HepG2 (cell line): ENCODE results near the gene PHLDB1. TPM values are rescaled to one million over a fixed set of nuclear protein-coding genes. Genes with fewer than 3 reads are reported as not detected.

ENCODE experiments used
- ATAC-seq: fragments of 200-7000 bp; cut with Tn5 transposase; 3 replicates; pipeline ENCODE4 v1.9.1; 2020; ENCODE audit warnings: mild to moderate bottlenecking, moderate library complexity
- BruUV-seq: library from RNA; stranded (reverse); fragments of 400-500 nt; replicated peaks from 2 replicates; lab custom pipeline; 2021; lab: Mats Ljungman, UMichigan
- CTCF ChIA-PET: fragments of 300-600 bp; formaldehyde crosslinking; extraction: SDS; loops from one replicate; lab custom pipeline; 2021; ENCODE audit warnings: low total read pairs, inconsistent platforms, low intra/inter-chr PET ratio; lab: Yijun Ruan, JAX
- POLR2A ChIA-PET: fragments of 350-600 bp; sonication (Branson Sonifier 250); formaldehyde crosslinking; loops from one replicate; lab custom pipeline; 2020; ENCODE audit warnings: antibody characterized with exemption, inconsistent platforms; lab: Yijun Ruan, JAX
- DNase-seq: peaks from one replicate; pipeline ENCODE4 v3.0.0-alpha.2; 2015; ENCODE audit warnings: low spot score
- FAIRE-seq: peaks from 3 replicates; lab custom pipeline; 2011; peaks lifted over from hg19 to GRCh38; lab: Jason Lieb, UNC
- H2AFZ ChIP-seq: one replicate; pipeline ENCODE4 v1.6.1; 2011; ENCODE audit warnings: low read length, inconsistent platforms
- H3K27ac ChIP-seq: fragments of 300-600 bp; 3 replicates; pipeline ENCODE4 v1.8.0; 2011; ENCODE audit warnings: mixed run types, mild to moderate bottlenecking, mixed read lengths, low read length, inconsistent platforms; ENCODE audit not compliant: insufficient read depth; ENCODE audit errors: extremely low read length
- H3K27me3 ChIP-seq, 2 experiments: fragments of 200-600 bp in 1 of 2; 2 replicates in 1 of 2; 3 replicates in 1 of 2; pipeline versions ENCODE4 v1.6.0 to v1.8.0; 2011; ENCODE audit warnings: low read length in 2 of 2, mild to moderate bottlenecking in 2 of 2, moderate library complexity in 2 of 2, inconsistent platforms in 1 of 2; ENCODE audit not compliant: insufficient read depth in 2 of 2, control insufficient read depth in 1 of 2
- H3K36me3 ChIP-seq, 2 experiments: fragments of 200-600 bp in 1 of 2; replicated peaks in 1 of 2; 2 replicates in 1 of 2; 3 replicates in 1 of 2; pipeline versions ENCODE4 v1.5.1 to v1.8.0; 2011; ENCODE audit warnings: low read length in 2 of 2, inconsistent platforms in 1 of 2; ENCODE audit not compliant: insufficient read depth in 2 of 2, control insufficient read depth in 1 of 2
- H3K4me1 ChIP-seq: 2 replicates; pipeline ENCODE4 v1.5.1; 2012; ENCODE audit warnings: low read length, inconsistent platforms; ENCODE audit not compliant: insufficient read depth
- H3K4me2 ChIP-seq: 2 replicates; pipeline ENCODE4 v1.6.0; 2011; ENCODE audit warnings: low read depth, low read length, inconsistent platforms
- H3K4me3 ChIP-seq, 3 experiments: fragments of 200-600 bp in 1 of 3; sonication (generic), shearing (Covaris generic) in 1 of 3; replicated peaks in 1 of 3; 2 replicates each; pipeline ENCODE4 v1.5.1; 2011 to 2016; ENCODE audit warnings: low read length in 3 of 3, inconsistent platforms in 2 of 3, low read depth in 2 of 3, mild to moderate bottlenecking in 2 of 3, control low read depth in 1 of 3, mixed read lengths in 1 of 3; ENCODE audit not compliant: insufficient read depth in 1 of 3
- H3K79me2 ChIP-seq: one replicate; pipeline ENCODE4 v1.6.1; 2011; ENCODE audit warnings: low read length, inconsistent platforms; ENCODE audit not compliant: insufficient read depth
- H3K9ac ChIP-seq: 2 replicates; pipeline ENCODE4 v1.6.0; 2011; ENCODE audit warnings: mild to moderate bottlenecking, low read depth, low read length, inconsistent platforms; ENCODE audit not compliant: insufficient read depth
- H3K9me3 ChIP-seq: 2 replicates; pipeline ENCODE4 v1.5.1; 2012; ENCODE audit warnings: mild to moderate bottlenecking, low read length
- H4K20me1 ChIP-seq: 2 replicates; pipeline ENCODE4 v1.6.0; 2011; ENCODE audit warnings: inconsistent platforms, mild to moderate bottlenecking, low read length, moderate library complexity; ENCODE audit not compliant: insufficient read depth
- GATAD1 ChIP-seq: IDR thresholded peaks from 2 replicates; pipeline ENCODE4 v1.6.1; 2016; ENCODE audit warnings: missing genetic modification reagents, missing compliant biosample characterization
- HOXA7 ChIP-seq: sonication (generic); formaldehyde crosslinking; IDR thresholded peaks from 2 replicates; pipeline ENCODE4 v1.8.1; 2022; ENCODE audit warnings: mild to moderate bottlenecking, missing genetic modification reagents, moderate library complexity
- KMT2B ChIP-seq: IDR thresholded peaks from 2 replicates; pipeline ENCODE4 v1.6.1; 2016; ENCODE audit warnings: missing genetic modification reagents, missing compliant biosample characterization
- SIN3A ChIP-seq: IDR thresholded peaks from 2 replicates; pipeline ENCODE4 v1.6.1; 2011; ENCODE audit warnings: low read depth, mild to moderate bottlenecking, control low read depth, low read length, borderline replicate concordance
- SP140L ChIP-seq: sonication (generic); formaldehyde crosslinking; IDR thresholded peaks from 2 replicates; pipeline ENCODE4 v1.4.0; 2020; ENCODE audit warnings: missing genetic modification reagents, borderline replicate concordance
- SRSF1 ChIP-seq: fragments of 200-400 bp; formaldehyde crosslinking; optimal IDR thresholded peaks from 2 replicates; pipeline ENCODE3; 2017; ENCODE audit warnings: mild to moderate bottlenecking, low read depth, low read length, moderate library complexity
- STAT5B ChIP-seq: sonication (generic); formaldehyde crosslinking; IDR thresholded peaks from 2 replicates; pipeline ENCODE4 v1.4.0; 2020; ENCODE audit warnings: missing genetic modification reagents
- TCF7 ChIP-seq: sonication (generic); IDR thresholded peaks from 2 replicates; pipeline ENCODE4 v1.6.1; 2016; ENCODE audit warnings: antibody characterized with exemption, low read depth
- ZBTB42 ChIP-seq: sonication (generic); formaldehyde crosslinking; IDR thresholded peaks from 2 replicates; pipeline ENCODE4 v1.5.0; 2020; ENCODE audit warnings: mild to moderate bottlenecking, missing genetic modification reagents
- ZBTB7B ChIP-seq: sonication (generic); formaldehyde crosslinking; IDR thresholded peaks from 2 replicates; pipeline ENCODE4 v1.4.0; 2020; ENCODE audit warnings: missing genetic modification reagents
- ZMYM2 ChIP-seq: sonication (generic); formaldehyde crosslinking; IDR thresholded peaks from 2 replicates; pipeline ENCODE4 v1.8.0; 2022; ENCODE audit warnings: mild to moderate bottlenecking, missing genetic modification reagents
- ZNF17 ChIP-seq: sonication (generic); formaldehyde crosslinking; IDR thresholded peaks from 2 replicates; pipeline ENCODE4 v1.5.0; 2020; ENCODE audit warnings: mild to moderate bottlenecking, missing genetic modification reagents
- ZNF281 ChIP-seq: sonication (generic); formaldehyde crosslinking; IDR thresholded peaks from 2 replicates; pipeline ENCODE4 v1.4.0; 2020; ENCODE audit warnings: missing genetic modification reagents, borderline replicate concordance
- ZNF337 ChIP-seq: sonication (generic); formaldehyde crosslinking; IDR thresholded peaks from 2 replicates; pipeline ENCODE4 v1.5.1; 2020; ENCODE audit warnings: missing genetic modification reagents, low read depth, mild to moderate bottlenecking, borderline replicate concordance
- ZNF746 ChIP-seq: sonication (generic); formaldehyde crosslinking; IDR thresholded peaks from 2 replicates; pipeline ENCODE4 v1.8.0; 2022; ENCODE audit warnings: mild to moderate bottlenecking, missing genetic modification reagents
- ZSCAN20 ChIP-seq: sonication (generic); formaldehyde crosslinking; IDR thresholded peaks from 2 replicates; pipeline ENCODE4 v1.4.0; 2020; ENCODE audit warnings: missing genetic modification reagents, mild to moderate bottlenecking, borderline replicate concordance
- WGBS: methylation state at CpG from one replicate; pipeline ENCODE4 v1.1.6; 2017; ENCODE audit warnings: low lambda C conversion rate; 5-methylcytosine and 5-hydroxymethylcytosine counted together
- in situ Hi-C: cut with HindIII; loops from 2 replicates; pipeline ENCODE4 v1.10.0; 2017; ENCODE audit warnings: low pct_unique_long_range_greater_than_20kb; ENCODE audit not compliant: extremely low pct_ligation_motif_present
- intact Hi-C: fragments of 100-400 bp; cut with micrococcal nuclease; formaldehyde crosslinking; loops from one replicate; pipeline ENCODE4 v1.10.0; 2022; ENCODE audit not compliant: unreplicated experiment
- polyA plus RNA-seq, 8 experiments: library from polyadenylated mRNA; depleted of rRNA in 3 of 8; stranded (reverse) in 7 of 8; unstranded in 1 of 8; fragments of >200 nt; fragmentation: Illumina TruSeq in 4 of 8; extraction: Trizol in 4 of 8; gene quantifications; 2 replicates each; pipeline versions ENCODE4 v1.2.1 to v1.2.3, GENCODE V29; 2011 to 2016; ENCODE audit warnings: low read depth in 4 of 8, missing spikeins in 1 of 8, mixed read lengths in 1 of 8; ENCODE audit not compliant: insufficient read depth in 1 of 8
- total RNA-seq, 5 experiments: library from RNA; depleted of rRNA; stranded (reverse); fragments of >200 nt; fragmentation: Illumina TruSeq; extraction: Trizol; gene quantifications; 2 replicates each; pipeline ENCODE4 v1.2.3, GENCODE V29; 2016; ENCODE audit warnings: low read depth in 1 of 5
- TF ChIP-seq, protein P1 (sequence below): sonication (generic); formaldehyde crosslinking; IDR thresholded peaks from 2 replicates; pipeline ENCODE4 v1.4.0; 2020; ENCODE audit warnings: mild to moderate bottlenecking, missing genetic modification reagents

The PHLDB1 gene
- total and polyA plus RNA-seq, 2 of the 13 experiments (the other 11 are each of a cell fraction or from before 2014, with no cell fraction given): 13.8 to 14.2 TPM

GRCh38 chr11:118609380-118610224 is 2.2 kb downstream of the PHLDB1 start (continued):
- no peak for TF ChIP-seq KMT2B (CRISPR knock-in tag)
- no peak for TF ChIP-seq SRSF1
- TF ChIP-seq ZBTB42: no peak
- TF ChIP-seq TCF7: no peak
- TF ChIP-seq ZNF17 (CRISPR knock-in tag): no peak
- TF ChIP-seq ZBTB7B (CRISPR knock-in tag): no peak
- TF ChIP-seq ZMYM2 (CRISPR knock-in tag): no peak
- TF ChIP-seq ZNF281: no peak

DNA sequence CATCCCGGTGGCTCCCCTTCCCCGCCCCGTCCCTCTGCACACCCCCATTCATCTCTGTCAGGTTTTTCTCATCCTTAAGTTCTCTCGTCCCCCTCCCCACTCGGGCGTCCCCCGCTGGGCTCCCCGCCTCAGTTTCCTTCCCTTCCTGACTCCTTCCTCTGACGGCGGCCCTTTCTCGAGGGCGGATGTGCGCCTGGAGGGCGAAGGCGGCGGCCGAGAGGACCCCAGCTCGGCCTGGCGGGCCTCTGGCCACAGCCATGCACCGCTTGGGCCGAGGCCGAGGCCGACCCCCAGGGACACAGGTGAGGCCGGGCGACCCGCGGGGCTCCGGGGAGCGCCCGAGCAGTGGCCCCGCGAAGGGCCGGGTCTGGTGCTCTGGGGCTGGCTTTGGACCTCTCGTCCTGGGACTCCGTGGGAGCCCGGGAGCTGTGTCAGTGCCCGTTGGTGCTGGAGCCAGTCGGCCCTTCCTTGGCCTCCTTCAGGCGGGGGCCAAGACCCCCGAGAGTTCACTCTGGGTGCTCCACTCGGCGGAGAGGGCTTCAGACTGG is 2.9 kb downstream of the PHLDB1 start:
- no peak for FAIRE-seq
- ChIA-PET POLR2A (interaction anchor here (1.5 kb wide), 1 partner anchor 11 kb away, joined by 6 read pairs; no protein-coding TSS in a partner anchor), CTCF (interaction anchor here (0.7 kb wide), 1 partner anchor 15 kb away, joined by 3 read pairs; no protein-coding TSS in a partner anchor)
- Histone ChIP-seq H3K4me2 (no peak overlapping the region), H3K9me3 (no peaks in the 10 kb centered on the region), H3K27ac (no peak overlapping the region), H3K4me3 (no peak overlapping the region), H3K27me3 (peaks cover 0 to 6% of the 10 kb centered on the region in 2 experiments; a peak in 1 of 5 replicates), H3K9ac (no peak overlapping the region), H3K79me2 (no peaks in the 10 kb centered on the region), H4K20me1 (no peaks in the 10 kb centered on the region), H3K36me3 (peaks cover 0 to 1% of the 10 kb centered on the region in 2 experiments; a peak in 1 of 5 replicates), H3K4me1 (peaks cover 38% of the 10 kb centered on the region), H2AFZ (no peak overlapping the region)
- intact Hi-C loops: no loop called here
- in situ Hi-C loops: no loop called here
- BruUV-seq: no TSS peak
- no peak for DNase-seq
- WGBS: 87% methylated on average over 20 of the region's 42 CpGs
- no peak for ATAC-seq
- TF ChIP-seq GATAD1 (CRISPR knock-in tag) (no peak), ZNF746 (no peak), ZNF337 (CRISPR knock-in tag) (no peak), STAT5B (CRISPR knock-in tag) (no peak), SP140L (CRISPR knock-in tag) (no peak), ZSCAN20 (CRISPR knock-in tag) (no peak), SIN3A (no peak), HOXA7 (no peak)
- TF ChIP-seq, protein P1, sequence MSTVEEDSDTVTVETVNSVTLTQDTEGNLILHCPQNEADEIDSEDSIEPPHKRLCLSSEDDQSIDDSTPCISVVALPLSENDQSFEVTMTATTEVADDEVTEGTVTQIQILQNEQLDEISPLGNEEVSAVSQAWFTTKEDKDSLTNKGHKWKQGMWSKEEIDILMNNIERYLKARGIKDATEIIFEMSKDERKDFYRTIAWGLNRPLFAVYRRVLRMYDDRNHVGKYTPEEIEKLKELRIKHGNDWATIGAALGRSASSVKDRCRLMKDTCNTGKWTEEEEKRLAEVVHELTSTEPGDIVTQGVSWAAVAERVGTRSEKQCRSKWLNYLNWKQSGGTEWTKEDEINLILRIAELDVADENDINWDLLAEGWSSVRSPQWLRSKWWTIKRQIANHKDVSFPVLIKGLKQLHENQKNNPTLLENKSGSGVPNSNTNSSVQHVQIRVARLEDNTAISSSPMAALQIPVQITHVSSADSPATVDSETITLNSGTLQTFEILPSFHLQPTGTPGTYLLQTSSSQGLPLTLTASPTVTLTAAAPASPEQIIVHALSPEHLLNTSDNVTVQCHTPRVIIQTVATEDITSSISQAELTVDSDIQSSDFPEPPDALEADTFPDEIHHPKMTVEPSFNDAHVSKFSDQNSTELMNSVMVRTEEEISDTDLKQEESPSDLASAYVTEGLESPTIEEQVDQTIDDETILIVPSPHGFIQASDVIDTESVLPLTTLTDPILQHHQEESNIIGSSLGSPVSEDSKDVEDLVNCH: no peak
